Measurements from ENCODE around the gene SH3PXD2A. TPM values are rescaled to one million over a fixed set of nuclear protein-coding genes. Genes with fewer than 3 reads are reported as not detected.

SH3PXD2A gene
- total RNA-seq, 1 experiment from 2014 or later, result 54.9 TPM

GRCh38 chr10:103772096-103772845 lies 83.1 kb downstream of the SH3PXD2A start:
- CTCF ChIA-PET, result no interaction called here
- Histone ChIP-seq H3K36me3 (ENCODE audit: insufficient read depth, low read length, poor library complexity, severe bottlenecking) (peaks cover 3% of the 10 kb centered on the region), H3K4me3 (ENCODE audit: low read depth, low read length, poor library complexity, severe bottlenecking) (peak overlapping the region; percentile 37), H3K27me3 (replicated peaks; ENCODE audit: insufficient read depth, low read depth, low read length, poor library complexity) (no peaks in the 10 kb centered on the region), H3K4me1 (ENCODE audit: insufficient read depth, low read length, poor library complexity, severe bottlenecking) (peaks cover 23% of the 10 kb centered on the region), H3K27ac (ENCODE audit: low read depth, low read length, poor library complexity, severe bottlenecking) (peak overlapping the region; percentile 57), H3K9me3 (ENCODE audit: low read depth, low read length, poor library complexity, severe bottlenecking) (no peaks in the 10 kb centered on the region)
- TF ChIP-seq EZH2 (IDR thresholded peaks at IDR 0.05; ENCODE audit: borderline replicate concordance, low read depth, low read length, poor library complexity, severe bottlenecking) (no peak), CTCF (conservative IDR thresholded peaks at IDR 0.05; ENCODE audit: low read depth, low read length) (no peak)
- peak; percentile 90 for DNase-seq (ENCODE audit: low spot score)
- POLR2A ChIA-PET (ENCODE audit: low non-redundant PET), result interaction anchor here (0.8 kb wide), 1 partner anchor 12 kb away, joined by 4 read pairs; no protein-coding TSS in a partner anchor
- no TSS peak for BruUV-seq (replicated peaks)
- intact Hi-C loops (cut with micrococcal nuclease; ENCODE audit: unreplicated experiment), result no loop called here

GRCh38 chr10:103770139-103770538 lies 85.2 kb downstream of the SH3PXD2A start:
- CTCF ChIA-PET, result no interaction called here
- POLR2A ChIA-PET (ENCODE audit: low non-redundant PET), result no interaction called here
- intact Hi-C loops (cut with micrococcal nuclease; ENCODE audit: unreplicated experiment), result no loop called here
- Histone ChIP-seq H3K27ac (ENCODE audit: low read depth, low read length, poor library complexity, severe bottlenecking) (no peak overlapping the region), H3K4me3 (ENCODE audit: low read depth, low read length, poor library complexity, severe bottlenecking) (no peak overlapping the region), H3K4me1 (ENCODE audit: insufficient read depth, low read length, poor library complexity, severe bottlenecking) (peaks cover 23% of the 10 kb centered on the region), H3K36me3 (ENCODE audit: insufficient read depth, low read length, poor library complexity, severe bottlenecking) (peaks cover 3% of the 10 kb centered on the region), H3K9me3 (ENCODE audit: low read depth, low read length, poor library complexity, severe bottlenecking) (no peaks in the 10 kb centered on the region), H3K27me3 (replicated peaks; ENCODE audit: insufficient read depth, low read depth, low read length, poor library complexity) (no peaks in the 10 kb centered on the region)
- TF ChIP-seq EZH2 (IDR thresholded peaks at IDR 0.05; ENCODE audit: borderline replicate concordance, low read depth, low read length, poor library complexity, severe bottlenecking) (no peak), CTCF (conservative IDR thresholded peaks at IDR 0.05; ENCODE audit: low read depth, low read length) (no peak)
- BruUV-seq (replicated peaks), result no TSS peak
- DNase-seq (ENCODE audit: low spot score), result no peak

- Histone ChIP-seq H3K4me1 (ENCODE audit: insufficient read depth, low read length, poor library complexity, severe bottlenecking) (peaks cover 27% of the 10 kb centered on the region), H3K36me3 (ENCODE audit: insufficient read depth, low read length, poor library complexity, severe bottlenecking) (peaks cover under 1% of the 10 kb centered on the region), H3K27me3 (replicated peaks; ENCODE audit: insufficient read depth, low read depth, low read length, poor library complexity) (no peaks in the 10 kb centered on the region), H3K4me3 (ENCODE audit: low read depth, low read length, poor library complexity, severe bottlenecking) (no peak overlapping the region), H3K9me3 (ENCODE audit: low read depth, low read length, poor library complexity, severe bottlenecking) (no peaks in the 10 kb centered on the region), H3K27ac (ENCODE audit: low read depth, low read length, poor library complexity, severe bottlenecking) (no peak overlapping the region)
- no TSS peak for BruUV-seq (replicated peaks)
- ChIA-PET POLR2A (ENCODE audit: low non-redundant PET) (no interaction called here), CTCF (no interaction called here)
- TF ChIP-seq CTCF (conservative IDR thresholded peaks at IDR 0.05; ENCODE audit: low read depth, low read length), result no peak
- no peak for TF ChIP-seq EZH2 (IDR thresholded peaks at IDR 0.05; ENCODE audit: borderline replicate concordance, low read depth, low read length, poor library complexity, severe bottlenecking)
- intact Hi-C loops (cut with micrococcal nuclease; ENCODE audit: unreplicated experiment), result no loop called here
- no peak for DNase-seq (ENCODE audit: low spot score)
These were observed 86.2 kb downstream of the SH3PXD2A start for GRCh38 chr10:103769176-103769575.
